ENCODE results near the gene EIF1AX. TPM values are rescaled to one million over a fixed set of nuclear protein-coding genes. Genes with fewer than 3 reads are reported as not detected.
A peak's percentile ranks its signal among the peaks of the same experiment; 100 is the strongest.

Gene EIF1AX
- total RNA-seq, 1 experiment from 2014 or later, result 159 TPM

- TF ChIP-seq PRRX2 (CRISPR knock-in tag; IDR thresholded peaks at IDR 0.05), result no peak
- no peak for TF ChIP-seq USF2 (CRISPR knock-in tag; IDR thresholded peaks at IDR 0.05)
- TF ChIP-seq FOXK1 (CRISPR knock-in tag; IDR thresholded peaks at IDR 0.05), result peak; percentile 83
- TF ChIP-seq HMGA2 (CRISPR knock-in tag; IDR thresholded peaks at IDR 0.05), result no peak
- TF ChIP-seq AR (CRISPR knock-in tag; IDR thresholded peaks at IDR 0.05), result no peak
- peak; percentile 64; the same call in 1 of the 2 replicates for TF ChIP-seq RELA (CRISPR knock-in tag; IDR thresholded peaks at IDR 0.05; ENCODE audit: borderline replicate concordance)
- peak; percentile 63; the same call in 1 of the 2 replicates for TF ChIP-seq E2F4 (CRISPR knock-in tag; IDR thresholded peaks at IDR 0.05; ENCODE audit: borderline replicate concordance, low read depth)
- no peak for TF ChIP-seq TEAD4 (CRISPR knock-in tag; IDR thresholded peaks at IDR 0.05)
- no peak for TF ChIP-seq TEAD1 (CRISPR knock-in tag; IDR thresholded peaks at IDR 0.05)
- TF ChIP-seq E2F5 (CRISPR knock-in tag; IDR thresholded peaks at IDR 0.05), result 0 out of 2 replicates have a peak, but pooled peaks have one; percentile 73
- TF ChIP-seq JUN (CRISPR knock-in tag; IDR thresholded peaks at IDR 0.05), result no peak
- peak; percentile 93 for TF ChIP-seq FOXP1 (CRISPR knock-in tag; IDR thresholded peaks at IDR 0.05; ENCODE audit: borderline replicate concordance)
- TF ChIP-seq MXD4 (CRISPR knock-in tag; IDR thresholded peaks at IDR 0.05; ENCODE audit: borderline replicate concordance), result no peak
- no peak for TF ChIP-seq CREB1 (CRISPR knock-in tag; IDR thresholded peaks at IDR 0.05)
- TF ChIP-seq ZNF317 (CRISPR knock-in tag; IDR thresholded peaks at IDR 0.05; ENCODE audit: borderline replicate concordance, low read depth), result 0 out of 2 replicates have a peak, but pooled peaks have one; percentile 46
- TF ChIP-seq KAT7 (CRISPR knock-in tag; IDR thresholded peaks at IDR 0.05; ENCODE audit: borderline replicate concordance), result 0 out of 2 replicates have a peak, but pooled peaks have one; percentile 47
- TF ChIP-seq ERG (CRISPR knock-in tag; IDR thresholded peaks at IDR 0.05), result no peak
- TF ChIP-seq ZNF121 (CRISPR knock-in tag; IDR thresholded peaks at IDR 0.05), result peak; percentile 28; the same call in 1 of the 2 replicates
- TF ChIP-seq ZBTB21 (CRISPR knock-in tag; IDR thresholded peaks at IDR 0.05; ENCODE audit: borderline replicate concordance), result peak; percentile 63; the same call in 1 of the 2 replicates
- no peak for TF ChIP-seq USF1 (CRISPR knock-in tag; IDR thresholded peaks at IDR 0.05)
- TF ChIP-seq RORB (CRISPR knock-in tag; IDR thresholded peaks at IDR 0.05), result no peak
- TF ChIP-seq ZBTB43 (CRISPR knock-in tag; IDR thresholded peaks at IDR 0.05), result no peak
- peak; percentile 77; the same call in 1 of the 2 replicates for TF ChIP-seq ESRRA (CRISPR knock-in tag; IDR thresholded peaks at IDR 0.05; ENCODE audit: borderline replicate concordance)
- TF ChIP-seq NFE2L1 (CRISPR knock-in tag; IDR thresholded peaks at IDR 0.05), result peak; percentile 45; the same call in 1 of the 2 replicates
- 0 out of 2 replicates have a peak, but pooled peaks have one; percentile 32 for TF ChIP-seq ZNF232 (CRISPR knock-in tag; IDR thresholded peaks at IDR 0.05)
- no peak for TF ChIP-seq ZNF396 (CRISPR knock-in tag; IDR thresholded peaks at IDR 0.05; ENCODE audit: borderline replicate concordance)
- TF ChIP-seq HMGXB4 (CRISPR knock-in tag; IDR thresholded peaks at IDR 0.05), result peak; percentile 42
Observed at GRCh38 chrX:20116577-20117240, 24.9 kb downstream of the EIF1AX start, which contains the start of gene MAP7D2 (continued).

Measured in WTC11 (cell line).